Psoas muscle (tissue), 8 donors: ENCODE results near the gene THAP2. TPM values are rescaled to one million over a fixed set of nuclear protein-coding genes. Genes with fewer than 3 reads are reported as not detected.

Experiments used
- ATAC-seq, 4 donors: fragments of 200-7000 bp; cut with Tn5 transposase; one replicate each; pipeline ENCODE4 v1.9.1; 2020; ENCODE audit warnings: moderate library complexity in 3 of 4, mild to moderate bottlenecking in 2 of 4
- DNase-seq, 2 donors: peaks; one replicate each; pipeline ENCODE4 v3.0.0-alpha.2; 2020
- H3K27ac ChIP-seq: fragments of 200-600 bp; one replicate; pipeline ENCODE4 v1.8.0; 2022
- H3K27me3 ChIP-seq, 3 donors: fragments of 200-600 bp in 1 of 3; one replicate each; pipeline versions ENCODE4 v1.6.1 to v1.8.0; 2013 to 2022; ENCODE audit warnings: low read length in 2 of 3, mild to moderate bottlenecking in 2 of 3, moderate library complexity in 1 of 3; ENCODE audit not compliant: insufficient read depth in 3 of 3
- H3K36me3 ChIP-seq, 2 donors: fragments of 200-600 bp in 1 of 2; one replicate each; pipeline versions ENCODE4 v1.6.1 to v1.8.0; 2013 to 2022; ENCODE audit warnings: low read depth in 1 of 2, mild to moderate bottlenecking in 1 of 2, moderate library complexity in 1 of 2; ENCODE audit not compliant: insufficient read depth in 1 of 2
- H3K4me1 ChIP-seq: fragments of 200-600 bp; one replicate; pipeline ENCODE4 v1.8.0; 2022
- H3K4me3 ChIP-seq: fragments of 200-600 bp; one replicate; pipeline ENCODE4 v1.8.0; 2022; ENCODE audit warnings: mild to moderate bottlenecking
- H3K9me3 ChIP-seq: fragments of 200-600 bp; one replicate; pipeline ENCODE4 v1.8.0; 2022
- CTCF ChIP-seq: fragments of 200-600 bp; IDR thresholded peaks from one replicate; pipeline ENCODE4 v1.8.0; 2022; ENCODE audit warnings: antibody characterized with exemption
- WGBS, 3 donors: extraction: QIAGEN DNeasy Blood & Tissue Kit; methylation state at CpG; one replicate each; pipeline versions ENCODE4 v1.1.6 to v1.1.7; 2013; 5-methylcytosine and 5-hydroxymethylcytosine counted together
- intact Hi-C, 2 donors: fragments of 100-400 bp; cut with DNase I; formaldehyde crosslinking; loops; one replicate each; pipeline versions ENCODE4 v1.11.0 to v1.14.2; 2022
- polyA plus RNA-seq, 3 donors: library from polyadenylated mRNA; stranded (reverse); fragments of 200-250 nt; gene quantifications; one replicate each; pipeline ENCODE4 v1.2.3, GENCODE V29; 2013
- total RNA-seq, 4 donors: library from RNA; stranded (reverse); fragmentation: NEBNext Ultra II Directional in 2 of 4; extraction: Animal tissue kit (Norgen Biotek cat#: 25700) in 2 of 4; gene quantifications; one replicate each; pipeline versions ENCODE4 v1.2.1 to v1.2.4, GENCODE V29; 2021 to 2023
- donor health status: healthy with polysubstance abuse.
- donor health status: DM: no; HTN: no; CAD: no; lungs with moderate emphysema.
- donor health status: Bipolar disorder and iron deficiency.
- donor health status: healthy.
- donor health status: DM: yes; HTN: yes; CAD: no.
- donor health status: DM: no; HTN: no; CAD: no.
- donor health status: DM: no; HTN: no; CAD: no.
- donor health status: DM: yes; HTN: yes; CAD: no.

The THAP2 gene
- total and polyA plus RNA-seq, 7 donors, result 3.3 to 9.8 (median 5.2) TPM

GRCh38 chr12:71626768-71627167 lies 37.3 kb upstream of the THAP2 start:
- Histone ChIP-seq H3K27me3 (no peaks in the 10 kb centered on the region), H3K4me3 (no peak overlapping the region), H3K4me1 (peaks cover 3% of the 10 kb centered on the region), H3K9me3 (no peaks in the 10 kb centered on the region), H3K27ac (no peak overlapping the region), H3K36me3 (peaks cover 7 to 100% of the 10 kb centered on the region in 2 donors)
- intact Hi-C loops, result loop anchor here in 1 of 2 donors (10.0 kb wide), 1 partner anchor 278 kb away; no protein-coding TSS in a partner anchor
- WGBS, 3 donors, result 54 to 67% (median 64%) methylated on average over 3 of the region's 3 CpGs
- no peak for ATAC-seq
- DNase-seq, result no peak
- no peak for TF ChIP-seq CTCF

- peaks cover 3% of the 10 kb centered on the region for H3K4me1 ChIP-seq
- peaks cover 3 to 100% of the 10 kb centered on the region in 2 donors for H3K36me3 ChIP-seq
- intact Hi-C loops, result loop anchor here in 1 of 2 donors (10.0 kb wide), 1 partner anchor 277 kb away; no protein-coding TSS in a partner anchor
- WGBS, 3 donors, result 44 to 69% (median 47%) methylated on average over 2 of the region's 2 CpGs
- no peak for TF ChIP-seq CTCF
- H3K27ac ChIP-seq, result no peak overlapping the region
- no peaks in the 10 kb centered on the region for H3K27me3 ChIP-seq
- H3K4me3 ChIP-seq, result no peak overlapping the region
- ATAC-seq (no peak), DNase-seq (no peak)
- H3K9me3 ChIP-seq, result no peaks in the 10 kb centered on the region
Measured at GRCh38 chr12:71627438-71628002, 36.6 kb upstream of the THAP2 start.

GRCh38 chr12:71636704-71637115 lies 27.4 kb upstream of the THAP2 start:
- Histone ChIP-seq H3K36me3 (peaks cover 8 to 100% of the 10 kb centered on the region in 2 donors), H3K27me3 (no peaks in the 10 kb centered on the region), H3K4me3 (no peak overlapping the region), H3K27ac (no peak overlapping the region), H3K4me1 (no peaks in the 10 kb centered on the region), H3K9me3 (no peaks in the 10 kb centered on the region)
- DNase-seq (no peak), ATAC-seq (peak in 1 of 4 donors; percentile 68)
- TF ChIP-seq CTCF, result peak; percentile 72
- intact Hi-C loops, result loop anchor here in 1 of 2 donors (10.0 kb wide), 1 partner anchor 268 kb away; no protein-coding TSS in a partner anchor
- 28 to 41% (median 33%) methylated on average over 3 of the region's 3 CpGs for WGBS, 3 donors

GRCh38 chr12:71638499-71638898 lies 25.6 kb upstream of the THAP2 start:
- no peak for ATAC-seq
- no peak for DNase-seq
- Histone ChIP-seq H3K9me3 (no peaks in the 10 kb centered on the region), H3K27ac (no peak overlapping the region), H3K4me3 (no peak overlapping the region), H3K36me3 (peaks cover 8 to 100% of the 10 kb centered on the region in 2 donors), H3K27me3 (no peaks in the 10 kb centered on the region), H3K4me1 (no peaks in the 10 kb centered on the region)
- TF ChIP-seq CTCF, result no peak
- intact Hi-C loops, result loop anchor here in 1 of 2 donors (10.0 kb wide), 1 partner anchor 266 kb away; no protein-coding TSS in a partner anchor
